Neural progenitor cell (in vitro differentiated cells): ENCODE data around the gene TMEM117. TPM values are rescaled to one million over a fixed set of nuclear protein-coding genes. Genes with fewer than 3 reads are reported as not detected.

Source experiments
- DNase-seq: peaks from one replicate; pipeline ENCODE4 v3.0.0-alpha.2; 2016; ENCODE audit warnings: low spot score
- H2AFZ ChIP-seq: fragments of 200-600 bp; sonication (generic); replicated peaks from 2 replicates; pipeline ENCODE4 v1.6.1; 2016; ENCODE audit warnings: antibody characterized with exemption
- H3F3A ChIP-seq: fragments of 200-600 bp; sonication (generic); 2 replicates; pipeline ENCODE4 v1.6.1; 2016; ENCODE audit warnings: antibody characterized with exemption, low read depth
- H3K27ac ChIP-seq: fragments of 200-600 bp; sonication (generic); 2 replicates; pipeline ENCODE4 v1.5.1; 2016; ENCODE audit warnings: mild to moderate bottlenecking
- H3K27me3 ChIP-seq: fragments of 200-600 bp; sonication (generic); 2 replicates; pipeline ENCODE4 v1.6.1; 2016; ENCODE audit warnings: mild to moderate bottlenecking, moderate library complexity
- H3K36me3 ChIP-seq: fragments of 200-600 bp; sonication (generic); 2 replicates; pipeline ENCODE4 v1.5.1; 2016
- H3K4me1 ChIP-seq: fragments of 200-600 bp; sonication (generic); 2 replicates; pipeline ENCODE4 v1.6.1; 2016; ENCODE audit warnings: mixed run types
- H3K4me2 ChIP-seq: fragments of 200-600 bp; sonication (generic); 2 replicates; pipeline ENCODE4 v1.6.1; 2016
- H3K4me3 ChIP-seq: fragments of 200-600 bp; sonication (generic); 2 replicates; pipeline ENCODE4 v1.5.1; 2016
- H3K79me2 ChIP-seq: fragments of 200-600 bp; sonication (generic); 2 replicates; pipeline ENCODE4 v1.6.1; 2016; ENCODE audit warnings: low read depth
- H3K9ac ChIP-seq: fragments of 200-600 bp; sonication (generic); 2 replicates; pipeline ENCODE4 v1.6.1; 2016
- H3K9me3 ChIP-seq: fragments of 200-600 bp; sonication (generic); 2 replicates; pipeline ENCODE4 v1.5.1; 2016; ENCODE audit warnings: low read depth
- H4K20me1 ChIP-seq: fragments of 200-600 bp; sonication (generic); 2 replicates; pipeline ENCODE4 v1.6.1; 2016; ENCODE audit warnings: low read depth
- H3K27ac Mint-ChIP-seq: 3 replicates; pipeline ENCODE4 v1.8.0; 2021; ENCODE audit warnings: mixed read lengths
- H3K27me3 Mint-ChIP-seq: 2 replicates; pipeline ENCODE4 v1.8.0; 2022; ENCODE audit warnings: low read depth, mild to moderate bottlenecking, inconsistent platforms, moderate library complexity, mixed read lengths; ENCODE audit not compliant: insufficient read depth
- H3K36me3 Mint-ChIP-seq: 3 replicates; pipeline ENCODE4 v1.8.0; 2021; ENCODE audit warnings: mixed read lengths
- H3K4me1 Mint-ChIP-seq: 3 replicates; pipeline ENCODE4 v1.8.0; 2021; ENCODE audit warnings: mixed read lengths
- H3K4me3 Mint-ChIP-seq: 3 replicates; pipeline ENCODE4 v1.8.0; 2021; ENCODE audit warnings: mild to moderate bottlenecking, moderate library complexity, mixed read lengths
- H3K9me3 Mint-ChIP-seq: 3 replicates; pipeline ENCODE4 v1.8.0; 2020; ENCODE audit warnings: mixed read lengths
- EZH2 ChIP-seq: fragments of 200-600 bp; sonication (generic); IDR thresholded peaks from 2 replicates; pipeline ENCODE4 v1.6.1; 2017; ENCODE audit warnings: antibody characterized with exemption, mild to moderate bottlenecking, moderate library complexity
- EZH2phosphoT487 ChIP-seq: fragments of 200-600 bp; sonication (generic); IDR thresholded peaks from 2 replicates; pipeline ENCODE4 v1.6.1; 2017; ENCODE audit warnings: antibody characterized with exemption
- total RNA-seq: library from RNA; depleted of rRNA; stranded (reverse); fragments of >200 nt; gene quantifications from 2 replicates; pipeline ENCODE4 v1.2.3, GENCODE V29; 2015; ENCODE audit warnings: low replicate concordance
- TF ChIP-seq, protein P1 (sequence below): fragments of 200-600 bp; sonication (generic); IDR thresholded peaks from 2 replicates; pipeline ENCODE4 v1.5.1; 2017; ENCODE audit warnings: antibody characterized with exemption, mild to moderate bottlenecking

The TMEM117 gene
- total RNA-seq, 1 donor from 2014 or later, result 1.6 TPM

DNA sequence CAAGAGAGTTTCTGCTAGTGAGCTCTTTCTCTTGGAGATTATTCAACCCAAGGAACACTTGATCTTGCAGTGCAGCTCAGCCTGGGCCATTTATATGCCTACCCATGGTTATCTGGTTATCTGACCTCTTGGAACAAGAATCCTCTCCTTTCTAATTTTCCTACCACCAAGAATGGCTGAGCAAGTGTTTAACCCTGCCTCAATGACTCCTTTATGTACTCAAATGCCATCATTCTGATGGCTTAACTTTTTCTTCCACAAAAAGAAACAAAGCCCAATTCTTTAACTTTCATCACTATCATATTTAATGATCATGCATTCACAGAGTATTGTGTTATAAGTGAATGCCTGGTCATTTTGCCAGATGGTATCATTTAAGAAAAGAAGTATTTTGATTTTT, 67.8 kb downstream of the TMEM117 start:
- Histone ChIP-seq H3K9ac (no peak overlapping the region), H3K9me3 (no peaks in the 10 kb centered on the region), H3K4me3 (no peak overlapping the region), H3K4me2 (no peak overlapping the region), H3K4me1 (peaks cover 4% of the 10 kb centered on the region), H3K79me2 (no peaks in the 10 kb centered on the region), H3F3A (no peaks in the 10 kb centered on the region), H2AFZ (no peak overlapping the region), H3K27me3 (no peaks in the 10 kb centered on the region), H3K27ac (no peak overlapping the region), H3K36me3 (no peaks in the 10 kb centered on the region), H4K20me1 (no peaks in the 10 kb centered on the region)
- no peak overlapping the region for H3K4me3 Mint-ChIP-seq
- no peak overlapping the region for H3K27ac Mint-ChIP-seq
- TF ChIP-seq EZH2phosphoT487 (no peak), EZH2 (no peak)
- TF ChIP-seq, protein P1, sequence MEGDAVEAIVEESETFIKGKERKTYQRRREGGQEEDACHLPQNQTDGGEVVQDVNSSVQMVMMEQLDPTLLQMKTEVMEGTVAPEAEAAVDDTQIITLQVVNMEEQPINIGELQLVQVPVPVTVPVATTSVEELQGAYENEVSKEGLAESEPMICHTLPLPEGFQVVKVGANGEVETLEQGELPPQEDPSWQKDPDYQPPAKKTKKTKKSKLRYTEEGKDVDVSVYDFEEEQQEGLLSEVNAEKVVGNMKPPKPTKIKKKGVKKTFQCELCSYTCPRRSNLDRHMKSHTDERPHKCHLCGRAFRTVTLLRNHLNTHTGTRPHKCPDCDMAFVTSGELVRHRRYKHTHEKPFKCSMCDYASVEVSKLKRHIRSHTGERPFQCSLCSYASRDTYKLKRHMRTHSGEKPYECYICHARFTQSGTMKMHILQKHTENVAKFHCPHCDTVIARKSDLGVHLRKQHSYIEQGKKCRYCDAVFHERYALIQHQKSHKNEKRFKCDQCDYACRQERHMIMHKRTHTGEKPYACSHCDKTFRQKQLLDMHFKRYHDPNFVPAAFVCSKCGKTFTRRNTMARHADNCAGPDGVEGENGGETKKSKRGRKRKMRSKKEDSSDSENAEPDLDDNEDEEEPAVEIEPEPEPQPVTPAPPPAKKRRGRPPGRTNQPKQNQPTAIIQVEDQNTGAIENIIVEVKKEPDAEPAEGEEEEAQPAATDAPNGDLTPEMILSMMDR, result no peak
- no peaks in the 10 kb centered on the region for H3K9me3 Mint-ChIP-seq
- H3K36me3 Mint-ChIP-seq, result no peaks in the 10 kb centered on the region
- no peak for DNase-seq
- H3K4me1 Mint-ChIP-seq, result peaks cover 3% of the 10 kb centered on the region
- no peaks in the 10 kb centered on the region for H3K27me3 Mint-ChIP-seq

DNA sequence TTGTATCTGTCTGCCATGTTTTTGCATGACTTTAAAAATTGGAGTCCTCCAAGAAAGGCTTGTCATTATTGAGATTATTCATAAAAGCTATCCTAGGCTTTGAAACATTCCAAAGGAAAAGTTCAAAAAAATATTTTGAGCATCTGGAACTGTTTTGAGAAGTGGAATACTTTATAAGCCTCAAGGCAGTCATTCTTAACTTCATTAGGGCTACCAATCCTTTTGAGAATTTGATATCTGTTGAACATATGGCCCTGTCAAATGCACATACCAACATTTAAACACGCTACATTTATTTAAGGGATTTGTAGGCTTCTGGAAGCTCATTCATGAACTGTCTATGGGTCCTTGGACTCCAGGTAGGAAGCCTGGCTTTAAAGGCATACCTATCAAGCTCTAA, 77.0 kb downstream of the TMEM117 start:
- Histone ChIP-seq H3K4me2 (no peak overlapping the region), H3K27ac (no peak overlapping the region), H3K4me1 (no peaks in the 10 kb centered on the region), H3K9ac (no peak overlapping the region), H3K27me3 (no peaks in the 10 kb centered on the region), H2AFZ (no peak overlapping the region), H4K20me1 (no peaks in the 10 kb centered on the region), H3K9me3 (no peaks in the 10 kb centered on the region), H3K79me2 (no peaks in the 10 kb centered on the region), H3K4me3 (no peak overlapping the region), H3K36me3 (no peaks in the 10 kb centered on the region), H3F3A (no peaks in the 10 kb centered on the region)
- TF ChIP-seq EZH2phosphoT487 (no peak), EZH2 (no peak)
- TF ChIP-seq, protein P1, result no peak
- no peaks in the 10 kb centered on the region for H3K9me3 Mint-ChIP-seq
- H3K4me3 Mint-ChIP-seq, result no peak overlapping the region
- DNase-seq, result no peak
- no peaks in the 10 kb centered on the region for H3K4me1 Mint-ChIP-seq
- H3K36me3 Mint-ChIP-seq, result no peaks in the 10 kb centered on the region
- no peaks in the 10 kb centered on the region for H3K27me3 Mint-ChIP-seq
- H3K27ac Mint-ChIP-seq, result no peak overlapping the region

DNA sequence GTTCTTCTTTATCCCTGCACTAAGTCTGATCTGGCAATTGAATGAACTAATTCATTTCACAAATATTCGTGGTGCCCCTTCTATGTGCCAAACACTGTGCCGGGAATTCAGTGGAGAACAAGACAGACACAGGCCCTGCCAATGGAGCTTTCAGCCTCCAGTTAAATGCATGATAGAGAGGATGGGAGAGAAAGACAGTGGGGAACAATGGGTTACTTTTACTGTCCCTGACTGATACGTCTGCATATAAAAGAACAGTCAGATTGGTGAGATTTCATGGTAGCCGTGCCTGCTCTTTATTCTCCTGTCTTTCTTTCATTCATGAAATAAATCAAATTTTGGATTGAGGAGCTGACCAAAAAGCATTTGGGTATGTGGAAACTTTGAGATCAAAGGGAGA, 78.5 kb downstream of the TMEM117 start:
- Histone ChIP-seq H2AFZ (peak overlapping the region; percentile 53), H3K4me3 (no peak overlapping the region), H3K4me1 (no peaks in the 10 kb centered on the region), H4K20me1 (no peaks in the 10 kb centered on the region), H3K27me3 (no peaks in the 10 kb centered on the region), H3K4me2 (no peak overlapping the region), H3F3A (no peaks in the 10 kb centered on the region), H3K9ac (no peak overlapping the region), H3K79me2 (no peaks in the 10 kb centered on the region), H3K36me3 (no peaks in the 10 kb centered on the region), H3K9me3 (no peaks in the 10 kb centered on the region), H3K27ac (no peak overlapping the region)
- Mint-ChIP-seq H3K27ac (no peak overlapping the region), H3K4me1 (no peaks in the 10 kb centered on the region), H3K27me3 (no peaks in the 10 kb centered on the region), H3K4me3 (no peak overlapping the region), H3K36me3 (no peaks in the 10 kb centered on the region), H3K9me3 (no peaks in the 10 kb centered on the region)
- no peak for DNase-seq
- TF ChIP-seq EZH2 (no peak), EZH2phosphoT487 (no peak)
- TF ChIP-seq, protein P1, result no peak
